Peyer's patch (tissue), 4 donors: Measurements from ENCODE around the gene NRL.

Experiments used
- POLR2A ChIP-seq, 2 donors: fragments of 450-650 bp; IDR thresholded peaks; one replicate each; pipeline ENCODE4 v1.5.1; 2017; ENCODE audit warnings: antibody characterized with exemption in 2 of 2, mild to moderate bottlenecking in 2 of 2, moderate library complexity in 2 of 2
- TF ChIP-seq, protein P1 (sequence below), 6 experiments: fragments of 450-650 bp in 4 of 6; fragments of 200-600 bp in 2 of 6; sonication (generic) in 1 of 6; IDR thresholded peaks; one replicate each; pipeline ENCODE4 v1.5.1; 2017 to 2019; ENCODE audit warnings: antibody characterized with exemption in 6 of 6, mild to moderate bottlenecking in 3 of 6, moderate library complexity in 1 of 6

DNA sequence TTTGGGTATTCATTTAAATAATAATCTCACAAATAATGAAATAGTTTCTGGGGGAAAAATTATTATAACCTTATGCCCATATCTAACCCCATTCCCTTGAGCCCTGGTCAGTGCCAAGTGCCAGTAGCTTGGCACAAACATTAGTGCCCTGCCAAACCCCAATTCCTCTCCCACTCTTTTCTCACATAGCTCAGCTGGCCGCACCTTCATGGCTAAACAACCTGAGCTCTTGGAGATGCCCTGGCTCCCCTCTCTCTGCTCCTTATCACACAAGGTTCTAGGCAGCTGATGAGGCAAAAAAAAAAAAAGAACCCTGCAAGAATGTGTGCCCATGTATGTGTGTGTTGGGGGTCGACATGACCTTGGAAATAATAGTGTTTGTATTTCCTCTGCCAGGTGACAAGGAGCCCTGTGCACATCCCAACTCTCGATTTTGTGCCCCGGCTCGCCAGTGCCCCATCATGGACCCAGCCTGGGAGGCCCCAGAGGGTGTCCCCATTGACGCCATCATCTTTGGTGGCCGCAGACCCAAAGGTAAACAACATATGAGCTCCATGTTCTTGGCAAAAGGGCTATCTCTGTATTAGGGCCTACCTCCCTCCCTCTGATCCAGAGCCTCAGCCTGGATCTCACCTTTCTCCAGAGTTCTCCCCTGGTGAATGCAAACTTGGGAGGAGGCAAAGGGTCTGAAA, 12.2 kb downstream of the NRL start:
- TF ChIP-seq, protein P1, sequence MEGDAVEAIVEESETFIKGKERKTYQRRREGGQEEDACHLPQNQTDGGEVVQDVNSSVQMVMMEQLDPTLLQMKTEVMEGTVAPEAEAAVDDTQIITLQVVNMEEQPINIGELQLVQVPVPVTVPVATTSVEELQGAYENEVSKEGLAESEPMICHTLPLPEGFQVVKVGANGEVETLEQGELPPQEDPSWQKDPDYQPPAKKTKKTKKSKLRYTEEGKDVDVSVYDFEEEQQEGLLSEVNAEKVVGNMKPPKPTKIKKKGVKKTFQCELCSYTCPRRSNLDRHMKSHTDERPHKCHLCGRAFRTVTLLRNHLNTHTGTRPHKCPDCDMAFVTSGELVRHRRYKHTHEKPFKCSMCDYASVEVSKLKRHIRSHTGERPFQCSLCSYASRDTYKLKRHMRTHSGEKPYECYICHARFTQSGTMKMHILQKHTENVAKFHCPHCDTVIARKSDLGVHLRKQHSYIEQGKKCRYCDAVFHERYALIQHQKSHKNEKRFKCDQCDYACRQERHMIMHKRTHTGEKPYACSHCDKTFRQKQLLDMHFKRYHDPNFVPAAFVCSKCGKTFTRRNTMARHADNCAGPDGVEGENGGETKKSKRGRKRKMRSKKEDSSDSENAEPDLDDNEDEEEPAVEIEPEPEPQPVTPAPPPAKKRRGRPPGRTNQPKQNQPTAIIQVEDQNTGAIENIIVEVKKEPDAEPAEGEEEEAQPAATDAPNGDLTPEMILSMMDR (IDR thresholded peaks at IDR 0.05), result no peak
- TF ChIP-seq POLR2A (IDR thresholded peaks at IDR 0.05), result no peak
